DMS53 treated with DMSO at 0.1 percent for 48 hours (cell line): ENCODE results near the gene STAC3.
"Not testable (repeated sequence)": the region's sequence is repeated elsewhere in the genome, so short reads cannot be mapped to it uniquely, and the experiment has no call there.

Experiments
- DNase-seq: peaks from one replicate; lab custom pipeline; 2025; ENCODE audit not compliant: unreplicated experiment; lab: John Stamatoyannopoulos, UW

The STAC3 gene

GRCh38 chr12:57250956-57251355 is at the start of gene STAC3:
TSS of gene STAC3 (minus strand) at chr12:57251187. CDS start at chr12:57249636, 1,551 bp downstream.
- no peak for DNase-seq

DNA sequence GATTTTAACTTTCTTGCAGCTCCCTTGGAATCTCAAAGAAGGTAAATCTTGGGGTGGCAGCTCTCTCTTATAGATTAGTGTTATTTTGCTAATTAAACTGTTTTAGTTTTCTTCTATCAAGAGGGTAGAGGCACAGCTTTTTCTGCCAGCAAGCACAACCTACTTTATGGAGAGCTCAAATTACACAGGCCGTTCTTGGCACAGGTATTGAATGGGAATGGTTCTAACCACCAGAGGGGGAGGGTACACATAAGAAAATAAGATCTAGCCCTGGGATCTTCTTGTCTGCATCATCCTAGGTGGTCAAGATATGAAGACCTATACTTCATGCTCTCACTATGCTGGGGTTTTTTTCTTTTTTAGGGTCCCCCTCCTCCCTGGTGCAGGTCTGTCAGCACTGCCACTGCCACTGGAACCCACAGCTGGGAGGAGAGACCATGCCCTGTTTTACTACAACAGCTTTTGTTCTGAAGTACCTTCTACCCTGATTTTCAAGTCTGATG is 48.6 kb upstream of the STAC3 start:
- no peak for DNase-seq

DNA sequence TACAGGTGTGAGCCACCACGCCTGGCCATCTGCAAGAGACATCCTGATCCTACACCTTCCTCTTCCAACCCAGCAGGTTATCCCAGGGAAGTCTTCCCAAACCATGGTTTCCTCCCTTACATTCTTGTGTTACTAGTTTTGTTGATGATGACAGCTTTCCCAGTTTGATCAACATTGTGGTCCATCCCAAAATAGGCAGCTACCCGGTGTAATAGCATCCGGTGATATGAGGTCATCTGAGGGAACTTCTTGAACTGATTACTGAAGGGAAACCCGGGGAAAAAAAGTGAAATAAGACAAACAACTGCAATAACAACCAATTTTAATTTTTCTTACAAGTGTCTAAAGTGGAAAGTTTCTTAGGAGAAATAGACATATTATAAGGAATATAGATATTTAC is 45.3 kb upstream of the STAC3 start:
- no peak for DNase-seq

- DNase-seq: not testable (repeated sequence)
Observed at GRCh38 chr12:57282073-57282472, 31.1 kb upstream of the STAC3 start.

DNA sequence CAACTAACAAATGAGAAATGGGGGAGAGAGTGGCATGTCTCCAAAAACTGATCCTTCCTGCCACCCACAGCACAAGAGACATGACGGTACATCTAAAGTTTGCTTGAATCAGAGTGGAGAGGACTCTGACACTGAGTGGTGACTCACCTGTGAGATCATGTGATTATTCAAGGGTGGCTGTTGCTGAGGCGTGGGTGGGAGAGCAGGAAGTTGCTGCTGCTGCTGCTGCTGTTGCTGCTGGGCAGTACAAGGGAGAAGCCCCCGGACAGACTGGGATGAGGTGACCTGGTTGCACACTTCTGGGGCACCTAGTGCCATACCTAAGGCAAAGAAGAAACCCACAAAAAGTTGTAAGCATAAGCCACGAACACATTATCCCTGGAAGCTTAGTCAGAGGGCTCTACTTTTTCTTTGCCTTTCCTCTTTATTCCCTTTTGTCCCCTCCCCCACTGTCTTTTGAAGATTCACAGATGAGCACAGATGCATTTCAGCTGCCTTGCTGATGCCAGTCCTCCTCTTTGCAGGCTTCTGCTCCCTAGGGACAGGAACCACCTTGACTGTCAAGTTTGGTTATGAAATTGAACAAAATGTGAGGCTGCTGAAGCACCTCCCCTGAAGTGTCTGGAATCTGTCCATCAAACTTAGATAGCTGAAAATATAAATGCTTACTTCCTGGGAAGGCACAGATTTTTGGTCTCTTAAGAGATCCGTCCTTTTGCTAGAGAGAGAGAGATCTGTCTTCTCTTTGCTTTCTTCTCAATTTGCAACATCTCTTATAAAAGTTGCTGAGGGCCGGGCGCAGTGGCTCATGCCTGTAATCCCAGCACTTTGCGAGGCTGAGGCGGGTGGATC is 29.4 kb upstream of the STAC3 start:
- DNase-seq: peak; percentile 96

- DNase-seq: no peak
Observed at GRCh38 chr12:57278465-57279381, 27.7 kb upstream of the STAC3 start.

DNA sequence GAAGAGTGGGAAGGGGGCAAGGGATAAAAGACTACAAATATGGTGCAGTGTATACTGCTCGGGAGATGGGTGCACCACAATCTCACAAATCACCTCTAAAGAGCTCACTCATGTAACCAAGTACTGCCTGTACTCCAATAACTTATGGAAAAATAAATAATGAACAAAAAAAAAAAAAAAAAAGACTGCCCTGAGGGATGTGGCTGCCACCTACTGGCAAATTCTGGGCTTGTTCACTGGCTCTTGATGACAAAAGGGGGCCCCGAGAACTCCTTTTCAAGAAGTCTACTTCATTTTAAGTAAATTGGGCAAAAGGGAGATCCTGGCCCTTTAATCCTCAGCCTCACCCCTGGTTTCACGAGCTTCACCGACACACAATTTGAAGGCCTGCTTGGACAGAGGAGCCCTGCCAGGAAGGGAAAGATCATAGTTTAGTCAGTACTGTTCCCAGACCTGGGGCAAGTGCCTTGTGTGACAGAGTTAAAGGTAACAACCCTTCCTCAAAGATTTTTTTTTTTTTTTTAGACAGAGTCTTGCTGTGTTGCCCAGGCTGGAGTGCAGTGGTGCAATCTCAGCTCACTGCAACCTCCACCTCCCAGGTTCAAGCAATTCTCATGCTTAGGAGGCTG is 26.1 kb upstream of the STAC3 start:
- DNase-seq: peak; percentile 5

- DNase-seq: not testable (repeated sequence)
Observed at GRCh38 chr12:57276233-57276632, 25.2 kb upstream of the STAC3 start.

DNA sequence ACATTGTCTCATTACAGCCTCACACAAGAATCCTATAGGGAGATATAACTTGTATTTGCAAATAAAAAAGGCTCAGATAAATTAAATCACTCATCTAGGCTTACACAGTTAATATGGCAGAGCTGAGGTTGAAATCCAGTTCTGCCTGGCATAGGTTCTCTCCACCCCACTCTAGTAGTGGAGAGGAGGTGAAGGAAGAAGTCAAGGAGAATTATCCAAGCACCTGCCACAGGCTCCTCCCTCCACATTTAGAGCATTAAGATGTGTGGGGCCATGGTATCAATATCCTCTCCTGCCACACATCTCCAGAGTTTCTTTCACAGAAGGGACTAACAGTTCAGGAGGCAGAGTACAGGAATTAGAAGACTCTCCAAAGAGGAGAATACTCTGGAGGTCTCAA is 22.5 kb upstream of the STAC3 start:
- no peak for DNase-seq

DNA sequence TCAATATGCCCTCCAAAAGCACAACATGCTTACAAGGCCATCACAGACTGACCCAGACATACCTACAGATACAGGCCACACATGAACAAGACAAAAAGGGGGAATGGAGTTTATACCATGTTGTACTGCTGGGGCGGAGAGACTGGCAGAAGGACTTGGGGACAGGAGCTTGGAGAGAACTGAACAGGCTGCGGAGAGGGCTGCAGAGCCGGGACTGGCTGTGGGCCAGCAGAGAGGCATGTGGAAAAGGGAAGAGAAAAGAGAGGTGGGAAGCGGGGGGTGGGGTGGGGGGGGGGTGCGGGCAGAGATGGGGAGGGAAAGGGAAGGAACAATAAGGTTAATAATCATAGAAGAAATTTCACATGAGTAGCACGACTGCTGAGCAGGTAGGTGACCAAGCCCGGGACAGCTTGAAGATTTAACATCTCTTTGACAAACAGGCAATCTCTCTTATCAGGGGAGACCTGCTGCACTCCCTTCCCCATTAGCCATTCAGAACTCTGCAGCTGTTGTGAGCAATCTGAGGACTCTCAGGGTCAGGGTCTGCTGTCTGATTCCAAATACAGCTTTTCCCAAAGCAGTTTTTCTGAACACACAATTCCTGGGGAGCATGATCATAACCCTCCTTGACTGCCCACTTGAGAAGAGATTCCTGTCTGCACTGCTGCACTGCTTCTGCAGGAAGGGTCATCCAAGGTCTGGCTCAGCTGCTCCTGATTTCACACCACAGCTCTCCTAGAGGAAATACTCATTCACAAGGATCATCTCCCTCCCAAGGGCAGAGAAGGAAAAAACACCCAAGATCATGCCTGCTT is 21.6 kb upstream of the STAC3 start:
- no peak for DNase-seq

DNA sequence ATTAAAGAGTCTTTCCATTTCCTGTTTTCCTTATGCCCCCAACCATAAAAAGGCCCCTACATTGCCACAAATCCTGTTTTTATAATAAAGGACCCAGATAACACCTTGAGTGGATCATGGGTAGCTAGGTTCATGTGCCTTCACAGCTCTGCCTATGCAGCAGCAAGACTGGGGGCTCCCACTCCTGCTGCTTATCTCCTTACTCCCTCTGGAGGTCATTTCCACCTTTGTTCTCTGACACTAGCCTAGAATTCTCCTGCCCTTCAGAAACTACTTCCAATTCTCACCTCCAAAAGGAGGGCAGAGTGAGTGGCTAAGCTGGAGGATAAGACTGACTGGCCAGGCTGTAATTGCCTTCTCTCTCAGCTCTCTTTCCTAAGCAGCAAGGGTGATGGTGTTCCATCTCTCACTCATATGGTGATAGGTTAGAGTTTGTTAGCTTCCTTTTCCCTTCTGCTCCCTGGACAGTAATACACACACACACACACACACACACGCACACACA is 20.0 kb upstream of the STAC3 start:
- DNase-seq: no peak

- DNase-seq: no peak
Observed at GRCh38 chr12:57268264-57268663, 17.3 kb upstream of the STAC3 start.

DNA sequence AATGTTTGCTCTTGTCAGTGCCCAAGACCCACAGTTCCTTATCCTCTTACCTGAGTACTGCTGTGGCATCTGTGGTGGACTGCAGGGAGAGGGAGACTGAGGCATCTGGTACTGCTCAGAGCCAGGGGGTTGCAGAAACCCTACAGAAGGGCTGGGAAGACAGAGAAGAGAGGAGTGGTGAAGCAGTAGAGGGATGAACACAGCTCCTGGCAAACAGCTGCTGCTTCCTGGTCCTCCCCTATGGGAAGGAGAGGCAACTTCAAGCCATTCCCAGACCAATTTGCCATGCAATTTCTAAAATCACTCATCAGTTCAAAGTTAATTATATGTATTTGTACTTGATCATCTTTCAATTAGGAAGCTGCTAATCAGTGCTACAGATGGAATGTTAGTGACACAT is 15.7 kb upstream of the STAC3 start:
- no peak for DNase-seq

- DNase-seq: no peak
Observed at GRCh38 chr12:57263096-57263495, 12.1 kb upstream of the STAC3 start.

DNA sequence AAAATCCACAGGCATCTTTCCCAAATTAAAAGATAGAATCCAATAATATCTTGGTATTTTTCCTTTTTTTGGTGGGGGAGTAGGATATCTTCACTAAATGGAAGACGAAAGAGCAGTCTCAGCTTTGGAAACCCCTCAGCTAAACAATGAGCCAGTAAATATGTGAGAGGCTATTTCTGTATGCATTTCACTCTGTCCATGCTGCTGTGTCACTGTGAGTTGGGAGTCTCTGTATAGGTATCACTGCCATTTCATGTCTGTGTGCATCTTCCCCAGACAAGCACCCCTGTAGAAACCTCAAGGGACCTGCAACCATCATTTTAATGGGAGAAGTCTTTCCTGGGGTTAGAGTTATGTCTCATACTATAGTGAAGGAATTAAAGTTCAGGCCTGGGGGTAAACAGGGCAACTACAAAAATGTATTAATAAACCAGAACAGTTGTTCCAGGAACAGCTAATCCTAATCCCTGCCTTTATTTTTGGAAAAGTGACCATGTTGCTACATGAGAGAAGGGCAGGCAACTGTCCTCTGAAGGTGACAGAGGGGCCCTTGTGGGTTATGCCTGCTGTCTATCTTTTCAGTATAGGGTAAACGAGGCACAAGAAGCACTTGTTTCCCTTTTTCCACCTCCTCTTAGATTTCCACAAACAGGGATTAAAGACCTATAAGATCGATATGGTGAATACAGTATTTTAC is 11.3 kb upstream of the STAC3 start:
- no peak for DNase-seq

DNA sequence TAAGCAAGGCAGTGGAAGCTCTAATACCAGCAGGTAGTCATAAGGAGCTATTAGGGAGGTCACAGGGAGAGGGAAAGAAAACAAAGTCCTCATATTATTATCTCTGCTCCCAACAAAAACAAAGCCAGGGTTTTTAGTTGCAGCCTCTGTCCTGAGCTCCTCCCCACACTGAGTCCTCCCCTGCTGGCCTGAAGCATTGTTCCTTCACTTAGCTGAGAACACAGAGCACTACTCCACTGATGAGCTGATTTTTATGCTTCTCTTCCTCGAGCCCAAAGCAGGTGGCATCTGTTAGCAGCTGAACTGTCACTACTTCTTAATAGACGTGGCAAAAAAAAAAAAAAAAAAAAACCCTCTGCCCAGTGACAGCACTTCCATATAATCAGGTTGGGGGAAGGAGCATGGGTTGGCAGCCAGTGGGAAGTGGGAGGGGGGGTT is 10.5 kb upstream of the STAC3 start:
- peak; percentile 6 for DNase-seq

GRCh38 chr12:57260366-57260765 is 9.4 kb upstream of the STAC3 start:
- no peak for DNase-seq

- DNase-seq: no peak
Observed at GRCh38 chr12:57258977-57259970, 8.3 kb upstream of the STAC3 start.
